K562 (cell line): ENCODE measurements around the gene ZNF598. TPM values are rescaled to one million over a fixed set of nuclear protein-coding genes. Genes with fewer than 3 reads are reported as not detected.
A peak's percentile ranks its signal among the peaks of the same experiment; 100 is the strongest.

Experiments
- ATAC-seq: fragments of 200-7000 bp; cut with Tn5 transposase; 3 replicates; pipeline ENCODE4 v1.9.1; 2020; ENCODE audit warnings: moderate library complexity
- BruUV-seq: library from RNA; stranded (reverse); fragments of 400-500 nt; replicated peaks from 2 replicates; lab custom pipeline; 2021; lab: Mats Ljungman, UMichigan
- CTCF ChIA-PET: fragments of 300-600 bp; formaldehyde crosslinking; extraction: SDS; loops from one replicate; lab custom pipeline; 2021; ENCODE audit warnings: low intra/inter-chr PET ratio; lab: Yijun Ruan, JAX
- POLR2A ChIA-PET: fragments of 300-600, 350-650 bp; sonication (Branson Sonifier 250); formaldehyde crosslinking; extraction: SDS; loops from one replicate; lab custom pipeline; 2021; ENCODE audit warnings: antibody characterized with exemption, inconsistent platforms; lab: Yijun Ruan, JAX
- DNase-seq, 4 experiments: peaks; one replicate each; pipeline versions ENCODE4 v3.0.0 to v3.0.0-alpha.2; 2011 to 2018; ENCODE audit warnings: low spot score in 3 of 4, mixed read lengths in 3 of 4; ENCODE audit errors: extremely low read depth in 1 of 4
- FAIRE-seq: peaks from 2 replicates; lab custom pipeline; 2011; peaks lifted over from hg19 to GRCh38; lab: Jason Lieb, UNC
- H2AFZ ChIP-seq: 2 replicates; pipeline ENCODE4 v1.6.0; 2011; ENCODE audit warnings: low read depth, low read length, control low read depth, inconsistent platforms
- H3K27ac ChIP-seq: fragments of 200-600 bp; 3 replicates; pipeline ENCODE4 v1.8.0; 2011; ENCODE audit warnings: low read depth, mild to moderate bottlenecking, control low read depth, inconsistent platforms, low read length, moderate library complexity, mixed read lengths; ENCODE audit errors: extremely low read depth
- H3K27me3 ChIP-seq, 2 experiments: fragments of 300-600 bp in 1 of 2; 2 replicates in 1 of 2; 3 replicates in 1 of 2; pipeline versions ENCODE4 v1.6.0 to v1.8.0; 2011; ENCODE audit warnings: inconsistent platforms in 2 of 2, low read length in 2 of 2, mild to moderate bottlenecking in 1 of 2, mixed read lengths in 1 of 2, moderate library complexity in 1 of 2; ENCODE audit not compliant: control insufficient read depth in 2 of 2, insufficient read depth in 2 of 2
- H3K36me3 ChIP-seq: fragments of 300-600 bp; 3 replicates; pipeline ENCODE4 v1.8.0; 2011; ENCODE audit warnings: mild to moderate bottlenecking, low read length, inconsistent platforms; ENCODE audit not compliant: control insufficient read depth, insufficient read depth
- H3K4me1 ChIP-seq, 2 experiments: fragments of 200-600 bp in 1 of 2; replicated peaks in 1 of 2; 2 replicates in 1 of 2; 3 replicates in 1 of 2; pipeline versions ENCODE4 v1.5.1 to v1.8.0; 2011; ENCODE audit warnings: inconsistent platforms in 2 of 2, low read length in 2 of 2, mild to moderate bottlenecking in 1 of 2, mixed read lengths in 1 of 2, moderate library complexity in 1 of 2; ENCODE audit not compliant: control insufficient read depth in 2 of 2, insufficient read depth in 2 of 2
- H3K4me2 ChIP-seq: 2 replicates; pipeline ENCODE4 v1.6.1; 2011; ENCODE audit warnings: low read length, control low read depth, inconsistent platforms, mixed read lengths; ENCODE audit not compliant: insufficient read depth
- H3K4me3 ChIP-seq: fragments of 200-600 bp; sonication (generic), shearing (Covaris generic); 2 replicates; pipeline ENCODE4 v1.5.1; 2016; ENCODE audit warnings: control low read depth, inconsistent platforms
- H3K79me2 ChIP-seq: fragments of 200-600 bp; 3 replicates; pipeline ENCODE4 v1.8.0; 2011; ENCODE audit warnings: low read length, inconsistent platforms; ENCODE audit not compliant: control insufficient read depth, insufficient read depth
- H3K9ac ChIP-seq, 2 experiments: 2 replicates each; pipeline versions ENCODE4 v1.6.0 to v1.6.1; 2011; ENCODE audit warnings: low read depth in 2 of 2, low read length in 2 of 2, control low read depth in 1 of 2, inconsistent platforms in 1 of 2, mild to moderate bottlenecking in 1 of 2, mixed read lengths in 1 of 2; ENCODE audit not compliant: insufficient read depth in 1 of 2
- H3K9me1 ChIP-seq: one replicate; pipeline ENCODE4 v1.6.0; 2011; ENCODE audit warnings: inconsistent platforms, mild to moderate bottlenecking, low read length, moderate library complexity; ENCODE audit not compliant: control insufficient read depth, insufficient read depth
- H3K9me3 ChIP-seq: replicated peaks from 2 replicates; pipeline ENCODE4 v1.5.1; 2011; ENCODE audit warnings: low read depth, low read length, inconsistent platforms; ENCODE audit not compliant: control insufficient read depth, insufficient read depth
- H4K20me1 ChIP-seq: replicated peaks from 2 replicates; pipeline ENCODE4 v1.6.1; 2011; ENCODE audit warnings: low read length, inconsistent platforms, mixed read lengths; ENCODE audit not compliant: control insufficient read depth, insufficient read depth
- ADNP ChIP-seq: fragments of 200-800 bp; sonication (Bioruptor generic); IDR thresholded peaks from 2 replicates; pipeline ENCODE4 v1.6.1; 2016; ENCODE audit warnings: missing genetic modification characterization, missing compliant biosample characterization
- MAFF ChIP-seq: IDR thresholded peaks from 2 replicates; pipeline ENCODE4 v1.6.1; 2012; ENCODE audit warnings: low read length, improper control_type of control experiment
- MTA3 ChIP-seq: fragments of 450-650 bp; formaldehyde crosslinking; IDR thresholded peaks from 2 replicates; pipeline ENCODE4 v1.6.1; 2017; ENCODE audit warnings: mild to moderate bottlenecking, borderline replicate concordance
- RBM14 ChIP-seq: fragments of 200-400 bp; formaldehyde crosslinking; IDR thresholded peaks from 2 replicates; pipeline ENCODE4 v1.6.1; 2018; ENCODE audit warnings: low read depth, mild to moderate bottlenecking, low read length, moderate library complexity, borderline replicate concordance; ENCODE audit not compliant: insufficient read depth
- SPI1 ChIP-seq: IDR thresholded peaks from 2 replicates; pipeline ENCODE4 v1.6.1; 2011; ENCODE audit warnings: low read depth, low read length, control low read depth, borderline replicate concordance
- ZFX ChIP-seq: sonication (generic); formaldehyde crosslinking; IDR thresholded peaks from 2 replicates; pipeline ENCODE4 v1.8.0; 2022; ENCODE audit warnings: mild to moderate bottlenecking, missing genetic modification reagents, moderate library complexity
- WGBS: fragments of 100-300 bp; shearing (Covaris generic); methylation state at CpG from one replicate; pipeline ENCODE4 v1.1.6; 2016; ENCODE audit warnings: low coverage, mixed read lengths; ENCODE audit not compliant: insufficient coverage; ENCODE audit errors: missing lambda C conversion rate; 5-methylcytosine and 5-hydroxymethylcytosine counted together
- in situ Hi-C: fragments of 300-500 bp; cut with MboI; formaldehyde crosslinking; loops from 4 replicates; pipeline ENCODE4 v1.15.0; 2018; ENCODE audit warnings: inconsistent platforms, mixed read lengths
- intact Hi-C: fragments of 100-400 bp; cut with micrococcal nuclease; formaldehyde crosslinking; loops from 2 replicates; pipeline ENCODE4 v1.14.2; 2022
- polyA plus RNA-seq, 8 experiments: library from polyadenylated mRNA; depleted of rRNA in 4 of 8; stranded (reverse) in 5 of 8; unstranded in 3 of 8; fragments of >200 nt; fragmentation: Nextera tagmentation in 2 of 8; fragmentation: Illumina TruSeq in 1 of 8; extraction: Ambion mirVana in 2 of 8; extraction: Trizol in 1 of 8; gene quantifications; 2 replicates each; pipeline versions ENCODE4 v1.2.1 to v1.2.3, GENCODE V29; 2011 to 2014; ENCODE audit warnings: inconsistent platforms in 1 of 8, missing spikeins in 1 of 8
- total RNA-seq, 7 experiments: library from RNA; depleted of rRNA in 6 of 7; stranded (reverse); fragments of >200 nt in 6 of 7; fragmentation: Illumina TruSeq in 2 of 7; extraction: Trizol in 2 of 7; gene quantifications; 2 replicates each; pipeline versions ENCODE4 v1.2.1 to v1.2.3, GENCODE V29; 2011 to 2021; ENCODE audit warnings: low replicate concordance in 1 of 7
- TF ChIP-seq, protein P1 (sequence below): fragments of 450-650 bp; formaldehyde crosslinking; IDR thresholded peaks from 2 replicates; pipeline ENCODE4 v1.4.0; 2020; ENCODE audit warnings: mild to moderate bottlenecking
- TF ChIP-seq, protein P2 (sequence below): fragments of 450-650 bp; formaldehyde crosslinking; IDR thresholded peaks from 2 replicates; pipeline ENCODE4 v1.4.0; 2020; ENCODE audit warnings: mild to moderate bottlenecking, moderate library complexity
- TF ChIP-seq, protein P3 (sequence below): sonication (generic); formaldehyde crosslinking; IDR thresholded peaks from 2 replicates; pipeline ENCODE4 v1.8.1; 2023; ENCODE audit warnings: mild to moderate bottlenecking, missing genetic modification reagents
- TF ChIP-seq, protein P4 (sequence below): fragments of 450-650 bp; formaldehyde crosslinking; conservative IDR thresholded peaks from 2 replicates; pipeline ENCODE4 v1.4.0; 2022; ENCODE audit warnings: mild to moderate bottlenecking, missing genetic modification characterization
- TF ChIP-seq, protein P5 (sequence below): fragments of 250-450 bp; sonication (Bioruptor Pico); IDR thresholded peaks from 2 replicates; pipeline ENCODE4 v1.8.0; 2021; ENCODE audit warnings: moderate library complexity, mild to moderate bottlenecking, inconsistent platforms
- TF ChIP-seq, protein P6 (sequence below): fragments of 250-450 bp; sonication (Bioruptor Pico); IDR thresholded peaks from 2 replicates; pipeline ENCODE4 v1.5.0; 2021

The ZNF598 gene
- total and polyA plus RNA-seq, 9 of the 15 experiments (the other 6 are each of a cell fraction or from before 2014, with no cell fraction given), result 0.11 to 115 (median 29.6) TPM

DNA sequence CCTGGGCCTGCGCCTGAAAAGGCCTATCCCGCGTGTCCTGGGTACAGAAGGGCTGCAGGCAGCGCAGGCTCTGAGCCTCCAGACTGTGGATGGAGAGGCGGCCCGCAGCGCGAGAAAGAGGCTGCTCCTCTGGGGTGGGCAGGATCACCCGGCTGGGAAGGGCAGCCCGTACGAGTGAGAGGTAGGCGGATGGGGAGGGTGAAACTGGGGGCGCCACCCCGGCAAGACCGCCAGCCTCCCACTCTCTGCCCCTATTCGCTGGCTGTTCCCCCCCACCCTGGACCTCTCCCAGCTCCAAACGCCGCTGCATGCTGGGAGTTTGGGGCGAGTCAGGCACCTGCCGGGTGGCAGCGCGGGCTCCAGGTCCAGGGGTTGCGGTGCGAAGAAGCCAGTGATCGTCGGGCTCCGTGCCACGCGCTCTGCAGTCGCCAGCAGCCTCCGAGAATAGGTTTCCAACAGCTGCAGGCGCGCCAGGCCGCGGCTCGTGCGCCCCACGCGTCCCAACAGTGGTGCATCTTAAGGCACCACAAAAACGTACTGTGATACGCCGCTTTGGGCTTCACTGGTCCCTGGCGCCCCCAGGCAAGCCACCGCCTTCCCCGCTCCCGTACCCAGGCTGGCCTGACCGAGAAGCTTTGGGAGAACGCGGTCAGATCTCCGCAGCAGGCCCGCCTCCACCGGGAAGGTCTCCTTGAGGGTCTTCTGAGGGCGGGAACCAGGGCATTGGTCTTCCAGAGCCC lies 29.4 kb downstream of the ZNF598 start:
- Histone ChIP-seq H3K27me3 (no peaks in the 10 kb centered on the region), H3K9ac (no peak overlapping the region; a peak in 1 of 4 replicates), H3K4me2 (no peak overlapping the region), H2AFZ (no peak overlapping the region), H3K4me1 (peaks cover 2 to 84% of the 10 kb centered on the region in 2 experiments; a peak in 4 of 5 replicates), H3K36me3 (peaks cover 44% of the 10 kb centered on the region; the same call in 2 of the 3 replicates), H3K27ac (no peak overlapping the region), H3K9me1 (no peaks in the 10 kb centered on the region), H3K4me3 (no peak overlapping the region), H4K20me1 (no peaks in the 10 kb centered on the region), H3K9me3 (no peaks in the 10 kb centered on the region), H3K79me2 (peaks cover 8% of the 10 kb centered on the region)
- intact Hi-C loops (no loop called here), in situ Hi-C loops (no loop called here)
- CTCF ChIA-PET, result no interaction called here
- 89% methylated on average over 32 of the region's 53 CpGs for WGBS
- DNase-seq, result peak in 1 of 4 experiments; percentile 10
- BruUV-seq, result no TSS peak
- ATAC-seq, result no peak
- FAIRE-seq, result no peak
- POLR2A ChIA-PET, result interaction anchor here (0.9 to 10.2 kb wide), 2 partner anchors 8 to 14 kb away, joined by 4 to 103 read pairs; partner anchors contain the start of genes RNF151, RPS2 and TBL3
- no peak for TF ChIP-seq MTA3
- TF ChIP-seq, protein P1, sequence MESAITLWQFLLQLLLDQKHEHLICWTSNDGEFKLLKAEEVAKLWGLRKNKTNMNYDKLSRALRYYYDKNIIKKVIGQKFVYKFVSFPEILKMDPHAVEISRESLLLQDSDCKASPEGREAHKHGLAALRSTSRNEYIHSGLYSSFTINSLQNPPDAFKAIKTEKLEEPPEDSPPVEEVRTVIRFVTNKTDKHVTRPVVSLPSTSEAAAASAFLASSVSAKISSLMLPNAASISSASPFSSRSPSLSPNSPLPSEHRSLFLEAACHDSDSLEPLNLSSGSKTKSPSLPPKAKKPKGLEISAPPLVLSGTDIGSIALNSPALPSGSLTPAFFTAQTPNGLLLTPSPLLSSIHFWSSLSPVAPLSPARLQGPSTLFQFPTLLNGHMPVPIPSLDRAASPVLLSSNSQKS (CRISPR knock-in tag), result no peak
- TF ChIP-seq, protein P2, sequence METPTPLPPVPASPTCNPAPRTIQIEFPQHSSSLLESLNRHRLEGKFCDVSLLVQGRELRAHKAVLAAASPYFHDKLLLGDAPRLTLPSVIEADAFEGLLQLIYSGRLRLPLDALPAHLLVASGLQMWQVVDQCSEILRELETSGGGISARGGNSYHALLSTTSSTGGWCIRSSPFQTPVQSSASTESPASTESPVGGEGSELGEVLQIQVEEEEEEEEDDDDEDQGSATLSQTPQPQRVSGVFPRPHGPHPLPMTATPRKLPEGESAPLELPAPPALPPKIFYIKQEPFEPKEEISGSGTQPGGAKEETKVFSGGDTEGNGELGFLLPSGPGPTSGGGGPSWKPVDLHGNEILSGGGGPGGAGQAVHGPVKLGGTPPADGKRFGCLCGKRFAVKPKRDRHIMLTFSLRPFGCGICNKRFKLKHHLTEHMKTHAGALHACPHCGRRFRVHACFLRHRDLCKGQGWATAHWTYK, result no peak
- TF ChIP-seq, protein P3, sequence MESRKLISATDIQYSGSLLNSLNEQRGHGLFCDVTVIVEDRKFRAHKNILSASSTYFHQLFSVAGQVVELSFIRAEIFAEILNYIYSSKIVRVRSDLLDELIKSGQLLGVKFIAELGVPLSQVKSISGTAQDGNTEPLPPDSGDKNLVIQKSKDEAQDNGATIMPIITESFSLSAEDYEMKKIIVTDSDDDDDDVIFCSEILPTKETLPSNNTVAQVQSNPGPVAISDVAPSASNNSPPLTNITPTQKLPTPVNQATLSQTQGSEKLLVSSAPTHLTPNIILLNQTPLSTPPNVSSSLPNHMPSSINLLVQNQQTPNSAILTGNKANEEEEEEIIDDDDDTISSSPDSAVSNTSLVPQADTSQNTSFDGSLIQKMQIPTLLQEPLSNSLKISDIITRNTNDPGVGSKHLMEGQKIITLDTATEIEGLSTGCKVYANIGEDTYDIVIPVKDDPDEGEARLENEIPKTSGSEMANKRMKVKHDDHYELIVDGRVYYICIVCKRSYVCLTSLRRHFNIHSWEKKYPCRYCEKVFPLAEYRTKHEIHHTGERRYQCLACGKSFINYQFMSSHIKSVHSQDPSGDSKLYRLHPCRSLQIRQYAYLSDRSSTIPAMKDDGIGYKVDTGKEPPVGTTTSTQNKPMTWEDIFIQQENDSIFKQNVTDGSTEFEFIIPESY (CRISPR knock-in tag), result peak; percentile 36; the same call in 1 of the 2 replicates
- TF ChIP-seq MAFF, result no peak
- TF ChIP-seq, protein P4, sequence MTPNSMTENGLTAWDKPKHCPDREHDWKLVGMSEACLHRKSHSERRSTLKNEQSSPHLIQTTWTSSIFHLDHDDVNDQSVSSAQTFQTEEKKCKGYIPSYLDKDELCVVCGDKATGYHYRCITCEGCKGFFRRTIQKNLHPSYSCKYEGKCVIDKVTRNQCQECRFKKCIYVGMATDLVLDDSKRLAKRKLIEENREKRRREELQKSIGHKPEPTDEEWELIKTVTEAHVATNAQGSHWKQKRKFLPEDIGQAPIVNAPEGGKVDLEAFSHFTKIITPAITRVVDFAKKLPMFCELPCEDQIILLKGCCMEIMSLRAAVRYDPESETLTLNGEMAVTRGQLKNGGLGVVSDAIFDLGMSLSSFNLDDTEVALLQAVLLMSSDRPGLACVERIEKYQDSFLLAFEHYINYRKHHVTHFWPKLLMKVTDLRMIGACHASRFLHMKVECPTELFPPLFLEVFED (CRISPR knock-in tag), result no peak
- TF ChIP-seq RBM14, result no peak
- TF ChIP-seq ADNP (tag), result no peak
- TF ChIP-seq, protein P5, sequence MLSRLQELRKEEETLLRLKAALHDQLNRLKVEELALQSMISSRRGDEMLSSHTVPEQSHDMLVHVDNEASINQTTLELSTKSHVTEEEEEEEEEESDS (CRISPR knock-in tag), result no peak
- no peak for TF ChIP-seq ZFX (CRISPR knock-in tag)
- TF ChIP-seq, protein P6, sequence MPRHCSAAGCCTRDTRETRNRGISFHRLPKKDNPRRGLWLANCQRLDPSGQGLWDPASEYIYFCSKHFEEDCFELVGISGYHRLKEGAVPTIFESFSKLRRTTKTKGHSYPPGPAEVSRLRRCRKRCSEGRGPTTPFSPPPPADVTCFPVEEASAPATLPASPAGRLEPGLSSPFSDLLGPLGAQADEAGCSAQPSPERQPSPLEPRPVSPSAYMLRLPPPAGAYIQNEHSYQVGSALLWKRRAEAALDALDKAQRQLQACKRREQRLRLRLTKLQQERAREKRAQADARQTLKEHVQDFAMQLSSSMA (CRISPR knock-in tag), result no peak
- TF ChIP-seq SPI1, result no peak
